ENCODE measurements around the gene GTF2A2.

GRCh38 chr15:59676565-59676964 lies 19.2 kb upstream of the GTF2A2 start:
- TF ChIP-seq CTCF (IDR thresholded peaks at IDR 0.05; ENCODE audit: poor library complexity, severe bottlenecking) (no peak), EP300 (conservative IDR thresholded peaks at IDR 0.05; ENCODE audit: poor library complexity, severe bottlenecking) (no peak), REST (IDR thresholded peaks at IDR 0.05; ENCODE audit: borderline replicate concordance) (no peak), POLR2AphosphoS5 (IDR thresholded peaks at IDR 0.05) (no peak), TAF1 (IDR thresholded peaks at IDR 0.05; ENCODE audit: low read depth) (no peak)

All from neural cell (in vitro differentiated cells).